Measurements from ENCODE around the gene BCL7A. TPM values are rescaled to one million over a fixed set of nuclear protein-coding genes. Genes with fewer than 3 reads are reported as not detected.

The BCL7A gene
- total and polyA plus RNA-seq, 10 of the 15 experiments (the other 5 are each of a cell fraction or from before 2014, with no cell fraction given) = 0.37 to 17.2 (median 11.7) TPM

GRCh38 chr12:121992059-121992879, 29.4 kb upstream of the BCL7A start (continued):
- TF ChIP-seq SUZ12 (IDR thresholded peaks at IDR 0.05; ENCODE audit: unreplicated experiment) = no peak
- TF ChIP-seq CREM (IDR thresholded peaks at IDR 0.05; ENCODE audit: low read depth) = peak; percentile 74
- TF ChIP-seq JUND (IDR thresholded peaks at IDR 0.05; ENCODE audit: low read depth, low read length) = peak; percentile 86
- TF ChIP-seq, protein P1, sequence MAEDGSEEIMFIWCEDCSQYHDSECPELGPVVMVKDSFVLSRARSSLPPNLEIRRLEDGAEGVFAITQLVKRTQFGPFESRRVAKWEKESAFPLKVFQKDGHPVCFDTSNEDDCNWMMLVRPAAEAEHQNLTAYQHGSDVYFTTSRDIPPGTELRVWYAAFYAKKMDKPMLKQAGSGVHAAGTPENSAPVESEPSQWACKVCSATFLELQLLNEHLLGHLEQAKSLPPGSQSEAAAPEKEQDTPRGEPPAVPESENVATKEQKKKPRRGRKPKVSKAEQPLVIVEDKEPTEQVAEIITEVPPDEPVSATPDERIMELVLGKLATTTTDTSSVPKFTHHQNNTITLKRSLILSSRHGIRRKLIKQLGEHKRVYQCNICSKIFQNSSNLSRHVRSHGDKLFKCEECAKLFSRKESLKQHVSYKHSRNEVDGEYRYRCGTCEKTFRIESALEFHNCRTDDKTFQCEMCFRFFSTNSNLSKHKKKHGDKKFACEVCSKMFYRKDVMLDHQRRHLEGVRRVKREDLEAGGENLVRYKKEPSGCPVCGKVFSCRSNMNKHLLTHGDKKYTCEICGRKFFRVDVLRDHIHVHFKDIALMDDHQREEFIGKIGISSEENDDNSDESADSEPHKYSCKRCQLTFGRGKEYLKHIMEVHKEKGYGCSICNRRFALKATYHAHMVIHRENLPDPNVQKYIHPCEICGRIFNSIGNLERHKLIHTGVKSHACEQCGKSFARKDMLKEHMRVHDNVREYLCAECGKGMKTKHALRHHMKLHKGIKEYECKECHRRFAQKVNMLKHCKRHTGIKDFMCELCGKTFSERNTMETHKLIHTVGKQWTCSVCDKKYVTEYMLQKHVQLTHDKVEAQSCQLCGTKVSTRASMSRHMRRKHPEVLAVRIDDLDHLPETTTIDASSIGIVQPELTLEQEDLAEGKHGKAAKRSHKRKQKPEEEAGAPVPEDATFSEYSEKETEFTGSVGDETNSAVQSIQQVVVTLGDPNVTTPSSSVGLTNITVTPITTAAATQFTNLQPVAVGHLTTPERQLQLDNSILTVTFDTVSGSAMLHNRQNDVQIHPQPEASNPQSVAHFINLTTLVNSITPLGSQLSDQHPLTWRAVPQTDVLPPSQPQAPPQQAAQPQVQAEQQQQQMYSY (CRISPR knock-in tag; IDR thresholded peaks at IDR 0.05) = no peak
- TF ChIP-seq IRF4 (IDR thresholded peaks at IDR 0.05; ENCODE audit: low read depth, low read length) = peak; percentile 99
- TF ChIP-seq MYC (IDR thresholded peaks at IDR 0.05; ENCODE audit: insufficient read depth, insufficient read length, insufficient replicate concordance, low read length, severe bottlenecking) = no peak
- TF ChIP-seq NR2F1 (conservative IDR thresholded peaks at IDR 0.05) = peak; percentile 89
- TF ChIP-seq RBBP5 (conservative IDR thresholded peaks at IDR 0.05) = no peak
- no peak for TF ChIP-seq RELA (IDR thresholded peaks at IDR 0.05; ENCODE audit: borderline replicate concordance, partially characterized antibody)
- TF ChIP-seq, protein P2, sequence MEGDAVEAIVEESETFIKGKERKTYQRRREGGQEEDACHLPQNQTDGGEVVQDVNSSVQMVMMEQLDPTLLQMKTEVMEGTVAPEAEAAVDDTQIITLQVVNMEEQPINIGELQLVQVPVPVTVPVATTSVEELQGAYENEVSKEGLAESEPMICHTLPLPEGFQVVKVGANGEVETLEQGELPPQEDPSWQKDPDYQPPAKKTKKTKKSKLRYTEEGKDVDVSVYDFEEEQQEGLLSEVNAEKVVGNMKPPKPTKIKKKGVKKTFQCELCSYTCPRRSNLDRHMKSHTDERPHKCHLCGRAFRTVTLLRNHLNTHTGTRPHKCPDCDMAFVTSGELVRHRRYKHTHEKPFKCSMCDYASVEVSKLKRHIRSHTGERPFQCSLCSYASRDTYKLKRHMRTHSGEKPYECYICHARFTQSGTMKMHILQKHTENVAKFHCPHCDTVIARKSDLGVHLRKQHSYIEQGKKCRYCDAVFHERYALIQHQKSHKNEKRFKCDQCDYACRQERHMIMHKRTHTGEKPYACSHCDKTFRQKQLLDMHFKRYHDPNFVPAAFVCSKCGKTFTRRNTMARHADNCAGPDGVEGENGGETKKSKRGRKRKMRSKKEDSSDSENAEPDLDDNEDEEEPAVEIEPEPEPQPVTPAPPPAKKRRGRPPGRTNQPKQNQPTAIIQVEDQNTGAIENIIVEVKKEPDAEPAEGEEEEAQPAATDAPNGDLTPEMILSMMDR (IDR thresholded peaks at IDR 0.05 in 2 of 3, conservative IDR thresholded peaks at IDR 0.05 in 1 of 3; ENCODE audit: control insufficient read depth in 2 of 3, extremely low read depth in 1 of 3, insufficient read depth in 1 of 3, low read depth in 3 of 3, low read length in 3 of 3) = no peak
- TF ChIP-seq ESRRA (IDR thresholded peaks at IDR 0.05; ENCODE audit: low read length) = no peak
- TF ChIP-seq ZNF384 (IDR thresholded peaks at IDR 0.05; ENCODE audit: borderline replicate concordance, low read depth, low read length) = no peak
- no peak for TF ChIP-seq PAX8 (IDR thresholded peaks at IDR 0.05)
- no peak for TF ChIP-seq E2F4 (IDR thresholded peaks at IDR 0.05; ENCODE audit: low read depth, low read length)
- TF ChIP-seq BHLHE40 (IDR thresholded peaks at IDR 0.05; ENCODE audit: borderline replicate concordance in 1 of 2, low read depth in 2 of 2, low read length in 1 of 2) = peak; percentile 89 to 93
- TF ChIP-seq RB1 (IDR thresholded peaks at IDR 0.05; ENCODE audit: borderline replicate concordance) = no peak
- no peak for TF ChIP-seq HDGF (IDR thresholded peaks at IDR 0.05)
- TF ChIP-seq USF2 (IDR thresholded peaks at IDR 0.05; ENCODE audit: borderline replicate concordance, low read depth, low read length) = peak; percentile 12; the same call in 1 of the 2 replicates
- TF ChIP-seq, protein P3, sequence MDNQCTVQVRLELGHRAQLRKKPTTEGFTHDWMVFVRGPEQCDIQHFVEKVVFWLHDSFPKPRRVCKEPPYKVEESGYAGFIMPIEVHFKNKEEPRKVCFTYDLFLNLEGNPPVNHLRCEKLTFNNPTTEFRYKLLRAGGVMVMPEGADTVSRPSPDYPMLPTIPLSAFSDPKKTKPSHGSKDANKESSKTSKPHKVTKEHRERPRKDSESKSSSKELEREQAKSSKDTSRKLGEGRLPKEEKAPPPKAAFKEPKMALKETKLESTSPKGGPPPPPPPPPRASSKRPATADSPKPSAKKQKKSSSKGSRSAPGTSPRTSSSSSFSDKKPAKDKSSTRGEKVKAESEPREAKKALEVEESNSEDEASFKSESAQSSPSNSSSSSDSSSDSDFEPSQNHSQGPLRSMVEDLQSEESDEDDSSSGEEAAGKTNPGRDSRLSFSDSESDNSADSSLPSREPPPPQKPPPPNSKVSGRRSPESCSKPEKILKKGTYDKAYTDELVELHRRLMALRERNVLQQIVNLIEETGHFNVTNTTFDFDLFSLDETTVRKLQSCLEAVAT (IDR thresholded peaks at IDR 0.05) = no peak
- TF ChIP-seq GABPA (IDR thresholded peaks at IDR 0.05; ENCODE audit: low read depth) = peak; percentile 66
- TF ChIP-seq ZNF622 (IDR thresholded peaks at IDR 0.05) = no peak

Measured in GM12878 (cell line).